HepG2 (cell line): ENCODE data around the gene SYTL5.

ENCODE experiments used
- HMG20B ChIP-seq: conservative IDR thresholded peaks from 2 replicates; pipeline ENCODE4 v1.6.1; 2016; ENCODE audit warnings: missing genetic modification reagents, missing compliant biosample characterization
- HNF4G ChIP-seq, 2 experiments: sonication (generic) in 1 of 2; formaldehyde crosslinking in 1 of 2; IDR thresholded peaks; 2 replicates each; pipeline versions ENCODE4 v1.4.0 to v1.6.1; 2011 to 2020; ENCODE audit warnings: borderline replicate concordance in 2 of 2, low read depth in 2 of 2, mild to moderate bottlenecking in 2 of 2, low read length in 1 of 2, missing genetic modification reagents in 1 of 2, moderate library complexity in 1 of 2
- HNRNPLL ChIP-seq: fragments of 200-400 bp; formaldehyde crosslinking; IDR thresholded peaks from 2 replicates; pipeline ENCODE4 v1.6.1; 2017; ENCODE audit warnings: mild to moderate bottlenecking, low read depth, low read length; ENCODE audit not compliant: poor library complexity, severe bottlenecking
- KLF16 ChIP-seq, 2 experiments: sonication (generic) in 1 of 2; formaldehyde crosslinking in 1 of 2; IDR thresholded peaks; 2 replicates each; pipeline versions ENCODE4 v1.6.1 to v1.8.0; 2016 to 2023; ENCODE audit warnings: missing genetic modification reagents in 2 of 2, missing compliant biosample characterization in 1 of 2
- MYC ChIP-seq: sonication (generic); formaldehyde crosslinking; IDR thresholded peaks from 2 replicates; pipeline ENCODE4 v1.9.0; 2021; ENCODE audit warnings: missing genetic modification reagents, borderline replicate concordance
- POLR2AphosphoS2 ChIP-seq: IDR thresholded peaks from 2 replicates; pipeline ENCODE4 v1.6.1; 2011; ENCODE audit warnings: low read depth, low read length, improper control_type of control experiment
- SP4 ChIP-seq: sonication (generic); formaldehyde crosslinking; IDR thresholded peaks from 2 replicates; pipeline ENCODE4 v1.8.1; 2023; ENCODE audit warnings: mild to moderate bottlenecking, missing genetic modification reagents
- ZNF614 ChIP-seq: IDR thresholded peaks from 2 replicates; pipeline ENCODE4 v1.6.1; 2018; ENCODE audit warnings: missing biosample characterization, missing genetic modification reagents, inconsistent platforms, borderline replicate concordance
- TF ChIP-seq, protein P1 (sequence below): sonication (generic); formaldehyde crosslinking; IDR thresholded peaks from 2 replicates; pipeline ENCODE4 v1.8.1; 2023; ENCODE audit warnings: missing genetic modification reagents, inconsistent platforms, borderline replicate concordance
- TF ChIP-seq, protein P2 (sequence below): sonication (generic); formaldehyde crosslinking; IDR thresholded peaks from 2 replicates; pipeline ENCODE4 v1.5.0; 2020; ENCODE audit warnings: mild to moderate bottlenecking, missing genetic modification reagents, moderate library complexity
- TF ChIP-seq, protein P3 (sequence below): sonication (generic); formaldehyde crosslinking; IDR thresholded peaks from 2 replicates; pipeline ENCODE4 v1.8.1; 2023; ENCODE audit warnings: mild to moderate bottlenecking, missing genetic modification reagents, borderline replicate concordance
- TF ChIP-seq, protein P4 (sequence below): sonication (generic); formaldehyde crosslinking; IDR thresholded peaks from 2 replicates; pipeline ENCODE4 v1.8.0; 2022; ENCODE audit warnings: missing genetic modification reagents, mild to moderate bottlenecking, moderate library complexity, borderline replicate concordance

DNA sequence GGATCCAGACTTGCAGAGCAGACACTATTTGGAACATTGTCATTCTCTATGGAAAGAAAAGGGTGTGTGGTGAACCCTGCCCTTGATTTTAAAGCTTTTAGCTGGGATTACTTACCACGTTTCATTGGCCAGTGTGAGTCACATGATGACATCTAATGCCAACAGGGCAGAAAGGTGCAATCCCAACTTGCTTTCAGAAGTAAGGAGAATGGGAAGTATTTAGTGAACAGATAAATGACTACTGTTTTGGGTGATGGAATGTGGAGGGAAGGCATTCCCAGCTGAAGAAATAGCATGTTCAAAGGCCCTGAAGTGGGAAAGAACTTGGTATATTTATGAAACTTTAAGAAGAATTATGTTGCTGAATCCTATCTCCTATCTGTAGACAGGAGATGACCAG, 44.5 kb downstream of the SYTL5 start:
- TF ChIP-seq MYC (no peak), POLR2AphosphoS2 (no peak), KLF16 (CRISPR knock-in tag; IDR thresholded peaks at IDR 0.05) (no peak), HMG20B (CRISPR knock-in tag) (no peak), SP4 (no peak), HNRNPLL (no peak), HNF4G (IDR thresholded peaks at IDR 0.05; ENCODE audit: borderline replicate concordance, low read depth, low read length) (no peak), HNF4G (CRISPR knock-in tag; IDR thresholded peaks at IDR 0.05; ENCODE audit: borderline replicate concordance, low read depth) (no peak), ZNF614 (CRISPR knock-in tag) (no peak)
- TF ChIP-seq, protein P1, sequence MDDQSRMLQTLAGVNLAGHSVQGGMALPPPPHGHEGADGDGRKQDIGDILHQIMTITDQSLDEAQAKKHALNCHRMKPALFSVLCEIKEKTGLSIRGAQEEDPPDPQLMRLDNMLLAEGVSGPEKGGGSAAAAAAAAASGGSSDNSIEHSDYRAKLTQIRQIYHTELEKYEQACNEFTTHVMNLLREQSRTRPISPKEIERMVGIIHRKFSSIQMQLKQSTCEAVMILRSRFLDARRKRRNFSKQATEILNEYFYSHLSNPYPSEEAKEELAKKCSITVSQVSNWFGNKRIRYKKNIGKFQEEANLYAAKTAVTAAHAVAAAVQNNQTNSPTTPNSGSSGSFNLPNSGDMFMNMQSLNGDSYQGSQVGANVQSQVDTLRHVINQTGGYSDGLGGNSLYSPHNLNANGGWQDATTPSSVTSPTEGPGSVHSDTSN (CRISPR knock-in tag), result no peak
- TF ChIP-seq, protein P2, sequence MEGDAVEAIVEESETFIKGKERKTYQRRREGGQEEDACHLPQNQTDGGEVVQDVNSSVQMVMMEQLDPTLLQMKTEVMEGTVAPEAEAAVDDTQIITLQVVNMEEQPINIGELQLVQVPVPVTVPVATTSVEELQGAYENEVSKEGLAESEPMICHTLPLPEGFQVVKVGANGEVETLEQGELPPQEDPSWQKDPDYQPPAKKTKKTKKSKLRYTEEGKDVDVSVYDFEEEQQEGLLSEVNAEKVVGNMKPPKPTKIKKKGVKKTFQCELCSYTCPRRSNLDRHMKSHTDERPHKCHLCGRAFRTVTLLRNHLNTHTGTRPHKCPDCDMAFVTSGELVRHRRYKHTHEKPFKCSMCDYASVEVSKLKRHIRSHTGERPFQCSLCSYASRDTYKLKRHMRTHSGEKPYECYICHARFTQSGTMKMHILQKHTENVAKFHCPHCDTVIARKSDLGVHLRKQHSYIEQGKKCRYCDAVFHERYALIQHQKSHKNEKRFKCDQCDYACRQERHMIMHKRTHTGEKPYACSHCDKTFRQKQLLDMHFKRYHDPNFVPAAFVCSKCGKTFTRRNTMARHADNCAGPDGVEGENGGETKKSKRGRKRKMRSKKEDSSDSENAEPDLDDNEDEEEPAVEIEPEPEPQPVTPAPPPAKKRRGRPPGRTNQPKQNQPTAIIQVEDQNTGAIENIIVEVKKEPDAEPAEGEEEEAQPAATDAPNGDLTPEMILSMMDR (CRISPR knock-in tag), result no peak
- TF ChIP-seq, protein P3, sequence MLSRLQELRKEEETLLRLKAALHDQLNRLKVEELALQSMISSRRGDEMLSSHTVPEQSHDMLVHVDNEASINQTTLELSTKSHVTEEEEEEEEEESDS, result no peak
- TF ChIP-seq, protein P4, sequence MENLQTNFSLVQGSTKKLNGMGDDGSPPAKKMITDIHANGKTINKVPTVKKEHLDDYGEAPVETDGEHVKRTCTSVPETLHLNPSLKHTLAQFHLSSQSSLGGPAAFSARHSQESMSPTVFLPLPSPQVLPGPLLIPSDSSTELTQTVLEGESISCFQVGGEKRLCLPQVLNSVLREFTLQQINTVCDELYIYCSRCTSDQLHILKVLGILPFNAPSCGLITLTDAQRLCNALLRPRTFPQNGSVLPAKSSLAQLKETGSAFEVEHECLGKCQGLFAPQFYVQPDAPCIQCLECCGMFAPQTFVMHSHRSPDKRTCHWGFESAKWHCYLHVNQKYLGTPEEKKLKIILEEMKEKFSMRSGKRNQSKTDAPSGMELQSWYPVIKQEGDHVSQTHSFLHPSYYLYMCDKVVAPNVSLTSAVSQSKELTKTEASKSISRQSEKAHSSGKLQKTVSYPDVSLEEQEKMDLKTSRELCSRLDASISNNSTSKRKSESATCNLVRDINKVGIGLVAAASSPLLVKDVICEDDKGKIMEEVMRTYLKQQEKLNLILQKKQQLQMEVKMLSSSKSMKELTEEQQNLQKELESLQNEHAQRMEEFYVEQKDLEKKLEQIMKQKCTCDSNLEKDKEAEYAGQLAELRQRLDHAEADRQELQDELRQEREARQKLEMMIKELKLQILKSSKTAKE, result no peak
